Lower leg skin (tissue), 4 donors: ENCODE results near the gene IFITM1. TPM values are rescaled to one million over a fixed set of nuclear protein-coding genes. Genes with fewer than 3 reads are reported as not detected.

Experiments
- DNase-seq, 2 donors: peaks; one replicate each; pipeline ENCODE4 v3.0.0-alpha.2; 2019; ENCODE audit warnings: low spot score in 2 of 2
- H3K4me3 ChIP-seq: fragments of 200-600 bp; sonication (generic); 2 replicates; pipeline ENCODE4 v1.5.1; 2017; ENCODE audit warnings: mild to moderate bottlenecking, low read depth; ENCODE audit not compliant: poor library complexity, severe bottlenecking
- CTCF ChIP-seq, 3 donors: fragments of 450-650 bp; IDR thresholded peaks; one replicate each; pipeline ENCODE4 v1.5.1; 2016; ENCODE audit warnings: antibody characterized with exemption in 3 of 3, mild to moderate bottlenecking in 3 of 3, moderate library complexity in 2 of 3
- POLR2A ChIP-seq, 2 donors: fragments of 450-650 bp; IDR thresholded peaks; one replicate each; pipeline ENCODE4 v1.6.1; 2016 to 2017; ENCODE audit warnings: antibody characterized with exemption in 2 of 2, mild to moderate bottlenecking in 1 of 2, moderate library complexity in 1 of 2
- WGBS, 2 donors: methylation state at CpG; one replicate each; pipeline ENCODE4 v1.1.5; 2018; 5-methylcytosine and 5-hydroxymethylcytosine counted together
- intact Hi-C: fragments of 100-400 bp; cut with DNase I; formaldehyde crosslinking; loops from one replicate; pipeline ENCODE4 v1.15.0; 2023; ENCODE audit warnings: low total_unique reads
- total RNA-seq, 4 donors: library from RNA; depleted of rRNA; stranded (reverse); fragments of >200 nt; gene quantifications; one replicate each; pipeline ENCODE4 v1.1.0, GENCODE V29; 2016

Gene IFITM1
- total RNA-seq, 4 donors from 2014 or later, result 44.2 to 114 (median 65.4) TPM

GRCh38 chr11:278001-278951 is 35.6 kb upstream of the IFITM1 start, which contains the start of gene NLRP6:
Gene NLRP6, plus strand, starts transcription at chr11:278407. Its CDS starts 163 bp downstream, at chr11:278570.
- H3K4me3 ChIP-seq, result no peak within 1 kb of the TSS
- WGBS, 2 donors, result 74 to 75% methylated on average over 21 of the region's 21 CpGs
- TF ChIP-seq CTCF (IDR thresholded peaks at IDR 0.05), result no peak
- no peak for TF ChIP-seq POLR2A (IDR thresholded peaks at IDR 0.05)
- DNase-seq, result peak in 1 of 2 donors; percentile 79
- intact Hi-C loops, result no loop called here

DNA sequence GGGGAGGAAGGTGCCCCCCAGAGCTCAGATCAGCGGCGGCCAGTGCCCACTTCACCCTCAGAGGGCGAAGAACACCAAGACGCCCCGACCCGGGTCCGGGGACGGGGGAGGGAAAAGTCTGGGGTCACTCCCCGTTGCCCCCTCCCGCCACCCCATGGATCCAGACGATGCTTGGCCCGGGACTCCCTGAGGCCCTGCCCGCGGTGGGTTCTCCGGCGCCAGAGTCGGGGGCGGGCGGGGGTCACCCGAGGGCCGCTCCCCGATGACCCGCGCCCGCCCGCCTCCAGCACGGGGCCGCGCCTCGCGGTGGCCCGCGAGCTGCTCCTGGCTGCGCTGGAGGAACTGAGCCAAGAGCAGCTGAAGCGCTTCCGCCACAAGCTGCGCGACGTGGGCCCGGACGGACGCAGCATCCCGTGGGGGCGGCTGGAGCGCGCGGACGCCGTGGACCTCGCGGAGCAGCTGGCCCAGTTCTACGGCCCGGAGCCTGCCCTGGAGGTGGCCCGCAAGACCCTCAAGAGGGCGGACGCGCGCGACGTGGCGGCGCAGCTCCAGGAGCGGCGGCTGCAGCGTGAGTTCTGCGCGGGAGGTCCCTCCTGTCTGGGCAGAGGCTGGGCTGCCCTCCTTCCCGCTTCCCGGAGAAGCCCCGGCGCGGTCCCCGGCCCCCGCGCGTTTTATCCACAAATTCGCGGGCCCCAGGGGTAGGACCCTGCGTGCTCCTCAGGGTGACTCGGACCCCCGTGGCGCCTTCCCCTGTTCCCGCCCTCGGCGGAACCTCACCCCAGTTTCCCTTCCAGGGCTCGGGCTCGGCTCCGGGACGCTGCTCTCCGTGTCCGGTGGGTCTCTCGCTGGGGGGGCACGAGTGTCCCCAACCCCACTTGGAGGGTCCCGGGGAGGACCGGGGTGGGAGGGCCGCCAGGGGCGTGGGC is 34.5 kb upstream of the IFITM1 start:
- DNase-seq, result peak in 1 of 2 donors; percentile 85
- no peak overlapping the region for H3K4me3 ChIP-seq
- WGBS, 2 donors, result 13 to 35% methylated on average over 7 to 92 of the region's 97 CpGs
- intact Hi-C loops, result no loop called here
- no peak for TF ChIP-seq POLR2A (IDR thresholded peaks at IDR 0.05)
- no peak for TF ChIP-seq CTCF (IDR thresholded peaks at IDR 0.05)

DNA sequence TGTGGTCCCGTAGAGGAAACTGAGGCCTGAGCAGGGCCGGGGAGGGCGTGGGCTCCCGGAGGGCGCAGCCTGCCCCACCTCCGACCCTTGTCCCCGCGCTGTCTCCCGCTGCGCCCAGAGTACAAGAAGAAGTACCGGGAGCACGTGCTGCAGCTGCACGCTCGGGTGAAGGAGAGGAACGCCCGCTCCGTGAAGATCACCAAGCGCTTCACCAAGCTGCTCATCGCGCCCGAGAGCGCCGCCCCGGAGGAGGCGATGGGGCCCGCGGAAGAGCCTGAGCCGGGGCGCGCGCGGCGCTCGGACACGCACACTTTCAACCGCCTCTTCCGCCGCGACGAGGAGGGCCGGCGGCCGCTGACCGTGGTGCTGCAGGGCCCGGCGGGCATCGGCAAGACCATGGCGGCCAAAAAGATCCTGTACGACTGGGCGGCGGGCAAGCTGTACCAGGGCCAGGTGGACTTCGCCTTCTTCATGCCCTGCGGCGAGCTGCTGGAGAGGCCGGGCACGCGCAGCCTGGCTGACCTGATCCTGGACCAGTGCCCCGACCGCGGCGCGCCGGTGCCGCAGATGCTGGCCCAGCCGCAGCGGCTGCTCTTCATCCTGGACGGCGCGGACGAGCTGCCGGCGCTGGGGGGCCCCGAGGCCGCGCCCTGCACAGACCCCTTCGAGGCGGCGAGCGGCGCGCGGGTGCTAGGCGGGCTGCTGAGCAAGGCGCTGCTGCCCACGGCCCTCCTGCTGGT is 33.7 kb upstream of the IFITM1 start:
- TF ChIP-seq POLR2A (IDR thresholded peaks at IDR 0.05), result no peak
- TF ChIP-seq CTCF (IDR thresholded peaks at IDR 0.05), result no peak
- DNase-seq, result peak in 1 of 2 donors; percentile 84
- intact Hi-C loops, result no loop called here
- 1% methylated on average over 39 to 43 of the region's 85 CpGs for WGBS, 2 donors
- no peak overlapping the region for H3K4me3 ChIP-seq

DNA sequence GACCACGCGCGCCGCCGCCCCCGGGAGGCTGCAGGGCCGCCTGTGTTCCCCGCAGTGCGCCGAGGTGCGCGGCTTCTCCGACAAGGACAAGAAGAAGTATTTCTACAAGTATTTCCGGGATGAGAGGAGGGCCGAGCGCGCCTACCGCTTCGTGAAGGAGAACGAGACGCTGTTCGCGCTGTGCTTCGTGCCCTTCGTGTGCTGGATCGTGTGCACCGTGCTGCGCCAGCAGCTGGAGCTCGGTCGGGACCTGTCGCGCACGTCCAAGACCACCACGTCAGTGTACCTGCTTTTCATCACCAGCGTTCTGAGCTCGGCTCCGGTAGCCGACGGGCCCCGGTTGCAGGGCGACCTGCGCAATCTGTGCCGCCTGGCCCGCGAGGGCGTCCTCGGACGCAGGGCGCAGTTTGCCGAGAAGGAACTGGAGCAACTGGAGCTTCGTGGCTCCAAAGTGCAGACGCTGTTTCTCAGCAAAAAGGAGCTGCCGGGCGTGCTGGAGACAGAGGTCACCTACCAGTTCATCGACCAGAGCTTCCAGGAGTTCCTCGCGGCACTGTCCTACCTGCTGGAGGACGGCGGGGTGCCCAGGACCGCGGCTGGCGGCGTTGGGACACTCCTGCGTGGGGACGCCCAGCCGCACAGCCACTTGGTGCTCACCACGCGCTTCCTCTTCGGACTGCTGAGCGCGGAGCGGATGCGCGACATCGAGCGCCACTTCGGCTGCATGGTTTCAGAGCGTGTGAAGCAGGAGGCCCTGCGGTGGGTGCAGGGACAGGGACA is 32.9 kb upstream of the IFITM1 start:
- intact Hi-C loops, result no loop called here
- no peak for TF ChIP-seq POLR2A (IDR thresholded peaks at IDR 0.05)
- no peak for TF ChIP-seq CTCF (IDR thresholded peaks at IDR 0.05)
- no peak overlapping the region for H3K4me3 ChIP-seq
- peak in 1 of 2 donors; percentile 81 for DNase-seq
- 6 to 11% methylated on average over 22 to 36 of the region's 79 CpGs for WGBS, 2 donors
